Measurements from ENCODE around the gene CBR3. TPM values are rescaled to one million over a fixed set of nuclear protein-coding genes. Genes with fewer than 3 reads are reported as not detected.

CBR3 gene
- total and polyA plus RNA-seq, 2 of the 4 experiments (the other 2 are of a cell fraction) = 13.4 to 15.4 TPM

GRCh38 chr21:36147911-36148310 lies 13.0 kb downstream of the CBR3 start:
- DNase-seq (no peak), ATAC-seq (ENCODE audit: low read depth) (no peak)
- H3K14ac ChIP-seq (replicated peaks; ENCODE audit: low read depth, low read length) = no peak overlapping the region
- no peak overlapping the region for H2BK120ac ChIP-seq (ENCODE audit: low read depth, low read length)
- H3K79me1 ChIP-seq (ENCODE audit: low read depth in 1 of 2, low read length in 2 of 2) = no peaks in the 10 kb centered on the region; a peak in 1 of 4 replicates
- H3K56ac ChIP-seq (ENCODE audit: extremely low read depth, insufficient read depth, low read length) = no peak overlapping the region
- no peak overlapping the region for H3K4me2 ChIP-seq (ENCODE audit: low read depth, low read length)
- no peak overlapping the region for H2BK5ac ChIP-seq (ENCODE audit: low read depth, low read length, poor library complexity, severe bottlenecking)
- H3K9me1 ChIP-seq (ENCODE audit: insufficient read depth, low read length) = peaks cover 5% of the 10 kb centered on the region; the same call in 1 of the 2 replicates
- POLR2A ChIA-PET (ENCODE audit: unreplicated experiment) = no interaction called here
- H4K20me1 ChIP-seq (ENCODE audit: insufficient read depth, low read length) = no peaks in the 10 kb centered on the region
- no peak overlapping the region for H2BK15ac ChIP-seq (ENCODE audit: low read depth, low read length)
- dilution Hi-C loops (cut with HindIII; ENCODE audit: low sequenced_read_pairs, unreplicated experiment) (no loop called here), intact Hi-C loops (cut with micrococcal nuclease) (no loop called here), in situ Hi-C loops (cut with MboI; ENCODE audit: low sequenced_read_pairs) (loop anchor here (5.0 kb wide), 1 partner anchor 184 kb away; no protein-coding TSS in a partner anchor)
- no peak overlapping the region for H4K91ac ChIP-seq (ENCODE audit: insufficient read depth, low read depth, low read length)
- no peak overlapping the region for H3K4me3 ChIP-seq (ENCODE audit: insufficient read depth, low read depth, low read length)
- CTCF ChIA-PET = interaction anchor here (0.5 kb wide), 1 partner anchor 242 kb away, joined by 7 read pairs; no protein-coding TSS in a partner anchor
- H4K8ac ChIP-seq (ENCODE audit: low read depth in 2 of 2, low read length in 2 of 2) = no peak overlapping the region
- H2AK5ac ChIP-seq (ENCODE audit: low read depth, low read length) = no peak overlapping the region
- H3K36me3 ChIP-seq (ENCODE audit: control insufficient read depth, insufficient read depth, low read length) = no peaks in the 10 kb centered on the region
- H3K9me3 ChIP-seq (ENCODE audit: control insufficient read depth, insufficient read depth, low read length) = no peaks in the 10 kb centered on the region; the same call in 1 of the 2 replicates
- WGBS, 2 experiments (ENCODE audit: extremely low coverage in 2 of 2, insufficient read length in 1 of 2) = 100% methylated on average over 1 of the region's 5 CpGs; no CpG with 5 or more reads in 1 of the 2 experiments
- H3K9ac ChIP-seq (ENCODE audit: low read depth, low read length) = no peak overlapping the region
- H3K23ac ChIP-seq (ENCODE audit: low read depth, low read length) = no peak overlapping the region
- TF ChIP-seq MXI1 (IDR thresholded peaks at IDR 0.05; ENCODE audit: borderline replicate concordance, low read depth, low read length) (no peak), SMC3 (IDR thresholded peaks at IDR 0.05; ENCODE audit: low read depth, low read length) (no peak), POLR2A (IDR thresholded peaks at IDR 0.05; ENCODE audit: low read depth, low read length) (no peak), BHLHE40 (IDR thresholded peaks at IDR 0.05; ENCODE audit: low read depth, low read length) (no peak), CEBPB (IDR thresholded peaks at IDR 0.05; ENCODE audit: low read depth, low read length) (no peak), FOS (IDR thresholded peaks at IDR 0.05; ENCODE audit: low read depth, low read length) (no peak), CTCF (conservative IDR thresholded peaks at IDR 0.05; ENCODE audit: low read depth, low read length) (no peak), RCOR1 (IDR thresholded peaks at IDR 0.05; ENCODE audit: insufficient replicate concordance, low read length) (no peak), RFX5 (IDR thresholded peaks at IDR 0.05; ENCODE audit: low read depth, low read length) (no peak), USF2 (IDR thresholded peaks at IDR 0.05; ENCODE audit: low read depth, low read length) (no peak), ELK1 (IDR thresholded peaks at IDR 0.05; ENCODE audit: borderline replicate concordance, low read depth, low read length) (no peak), MAZ (IDR thresholded peaks at IDR 0.05; ENCODE audit: borderline replicate concordance, low read depth, low read length) (no peak), MAFK (IDR thresholded peaks at IDR 0.05; ENCODE audit: low read depth, low read length) (no peak), CHD1 (IDR thresholded peaks at IDR 0.05; ENCODE audit: low read depth, low read length) (no peak), RAD21 (IDR thresholded peaks at IDR 0.05; ENCODE audit: low read length) (no peak), NFE2L2 (IDR thresholded peaks at IDR 0.05; ENCODE audit: low read depth, low read length) (no peak)
- no peak overlapping the region for H2AK9ac ChIP-seq (replicated peaks; ENCODE audit: low read depth, low read length, poor library complexity)
- BruUV-seq (replicated peaks) = no TSS peak
- H3K27ac ChIP-seq (ENCODE audit: insufficient read depth, low read length) = no peak overlapping the region
- peaks cover 7% of the 10 kb centered on the region for H3K4me1 ChIP-seq (ENCODE audit: control insufficient read depth, insufficient read depth, low read length)
- H3K18ac ChIP-seq (ENCODE audit: low read depth, low read length) = no peak overlapping the region
- H2BK20ac ChIP-seq (ENCODE audit: low read depth, low read length) = no peak overlapping the region
- no peak overlapping the region for H3K4ac ChIP-seq (ENCODE audit: low read depth, low read length)
- no peaks in the 10 kb centered on the region for H3K27me3 ChIP-seq (ENCODE audit: control insufficient read depth, insufficient read depth, low read length)
- H4K5ac ChIP-seq (ENCODE audit: low read depth, low read length) = no peak overlapping the region
- H2AFZ ChIP-seq (replicated peaks; ENCODE audit: low read length, poor library complexity) = no peak overlapping the region
